Measurements from ENCODE around the gene RPL37.

DNA sequence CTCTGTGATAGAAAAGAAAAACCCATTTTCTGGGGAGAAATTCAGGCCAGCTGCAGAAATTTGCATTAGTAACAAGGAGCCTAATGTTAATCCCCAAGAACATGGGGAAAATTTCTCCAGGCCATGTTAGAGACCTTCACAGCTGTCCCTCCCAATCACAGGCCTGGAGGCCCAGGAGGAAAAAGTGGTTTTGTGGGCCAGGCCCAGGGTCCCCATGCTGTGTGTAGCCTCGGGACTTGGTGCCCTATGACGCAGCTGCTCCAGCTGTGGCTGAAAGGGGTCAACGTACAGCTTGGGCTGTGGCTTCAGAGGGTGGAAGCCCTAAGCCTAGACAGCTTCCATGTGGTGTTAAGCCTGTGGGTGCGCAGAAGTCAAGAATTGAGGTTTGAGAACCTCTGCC lies 47.3 kb upstream of the RPL37 start:
- TF ChIP-seq, protein P1, sequence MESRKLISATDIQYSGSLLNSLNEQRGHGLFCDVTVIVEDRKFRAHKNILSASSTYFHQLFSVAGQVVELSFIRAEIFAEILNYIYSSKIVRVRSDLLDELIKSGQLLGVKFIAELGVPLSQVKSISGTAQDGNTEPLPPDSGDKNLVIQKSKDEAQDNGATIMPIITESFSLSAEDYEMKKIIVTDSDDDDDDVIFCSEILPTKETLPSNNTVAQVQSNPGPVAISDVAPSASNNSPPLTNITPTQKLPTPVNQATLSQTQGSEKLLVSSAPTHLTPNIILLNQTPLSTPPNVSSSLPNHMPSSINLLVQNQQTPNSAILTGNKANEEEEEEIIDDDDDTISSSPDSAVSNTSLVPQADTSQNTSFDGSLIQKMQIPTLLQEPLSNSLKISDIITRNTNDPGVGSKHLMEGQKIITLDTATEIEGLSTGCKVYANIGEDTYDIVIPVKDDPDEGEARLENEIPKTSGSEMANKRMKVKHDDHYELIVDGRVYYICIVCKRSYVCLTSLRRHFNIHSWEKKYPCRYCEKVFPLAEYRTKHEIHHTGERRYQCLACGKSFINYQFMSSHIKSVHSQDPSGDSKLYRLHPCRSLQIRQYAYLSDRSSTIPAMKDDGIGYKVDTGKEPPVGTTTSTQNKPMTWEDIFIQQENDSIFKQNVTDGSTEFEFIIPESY (IDR thresholded peaks at IDR 0.05) = no peak
- TF ChIP-seq, protein P2, sequence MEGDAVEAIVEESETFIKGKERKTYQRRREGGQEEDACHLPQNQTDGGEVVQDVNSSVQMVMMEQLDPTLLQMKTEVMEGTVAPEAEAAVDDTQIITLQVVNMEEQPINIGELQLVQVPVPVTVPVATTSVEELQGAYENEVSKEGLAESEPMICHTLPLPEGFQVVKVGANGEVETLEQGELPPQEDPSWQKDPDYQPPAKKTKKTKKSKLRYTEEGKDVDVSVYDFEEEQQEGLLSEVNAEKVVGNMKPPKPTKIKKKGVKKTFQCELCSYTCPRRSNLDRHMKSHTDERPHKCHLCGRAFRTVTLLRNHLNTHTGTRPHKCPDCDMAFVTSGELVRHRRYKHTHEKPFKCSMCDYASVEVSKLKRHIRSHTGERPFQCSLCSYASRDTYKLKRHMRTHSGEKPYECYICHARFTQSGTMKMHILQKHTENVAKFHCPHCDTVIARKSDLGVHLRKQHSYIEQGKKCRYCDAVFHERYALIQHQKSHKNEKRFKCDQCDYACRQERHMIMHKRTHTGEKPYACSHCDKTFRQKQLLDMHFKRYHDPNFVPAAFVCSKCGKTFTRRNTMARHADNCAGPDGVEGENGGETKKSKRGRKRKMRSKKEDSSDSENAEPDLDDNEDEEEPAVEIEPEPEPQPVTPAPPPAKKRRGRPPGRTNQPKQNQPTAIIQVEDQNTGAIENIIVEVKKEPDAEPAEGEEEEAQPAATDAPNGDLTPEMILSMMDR (IDR thresholded peaks at IDR 0.05; ENCODE audit: low read depth, low read length, missing input control) = no peak
- no peak for TF ChIP-seq YY1 (IDR thresholded peaks at IDR 0.05)
- TF ChIP-seq GABPA (IDR thresholded peaks at IDR 0.05 in 1 of 2, conservative IDR thresholded peaks at IDR 0.05 in 1 of 2) = no peak
- no peak for TF ChIP-seq FOXA2 (IDR thresholded peaks at IDR 0.05)
- TF ChIP-seq JUND (IDR thresholded peaks at IDR 0.05) = no peak
- no peak for TF ChIP-seq TAF1 (conservative IDR thresholded peaks at IDR 0.05)
- TF ChIP-seq RAD21 (IDR thresholded peaks at IDR 0.05) = no peak
- TF ChIP-seq, protein P3, sequence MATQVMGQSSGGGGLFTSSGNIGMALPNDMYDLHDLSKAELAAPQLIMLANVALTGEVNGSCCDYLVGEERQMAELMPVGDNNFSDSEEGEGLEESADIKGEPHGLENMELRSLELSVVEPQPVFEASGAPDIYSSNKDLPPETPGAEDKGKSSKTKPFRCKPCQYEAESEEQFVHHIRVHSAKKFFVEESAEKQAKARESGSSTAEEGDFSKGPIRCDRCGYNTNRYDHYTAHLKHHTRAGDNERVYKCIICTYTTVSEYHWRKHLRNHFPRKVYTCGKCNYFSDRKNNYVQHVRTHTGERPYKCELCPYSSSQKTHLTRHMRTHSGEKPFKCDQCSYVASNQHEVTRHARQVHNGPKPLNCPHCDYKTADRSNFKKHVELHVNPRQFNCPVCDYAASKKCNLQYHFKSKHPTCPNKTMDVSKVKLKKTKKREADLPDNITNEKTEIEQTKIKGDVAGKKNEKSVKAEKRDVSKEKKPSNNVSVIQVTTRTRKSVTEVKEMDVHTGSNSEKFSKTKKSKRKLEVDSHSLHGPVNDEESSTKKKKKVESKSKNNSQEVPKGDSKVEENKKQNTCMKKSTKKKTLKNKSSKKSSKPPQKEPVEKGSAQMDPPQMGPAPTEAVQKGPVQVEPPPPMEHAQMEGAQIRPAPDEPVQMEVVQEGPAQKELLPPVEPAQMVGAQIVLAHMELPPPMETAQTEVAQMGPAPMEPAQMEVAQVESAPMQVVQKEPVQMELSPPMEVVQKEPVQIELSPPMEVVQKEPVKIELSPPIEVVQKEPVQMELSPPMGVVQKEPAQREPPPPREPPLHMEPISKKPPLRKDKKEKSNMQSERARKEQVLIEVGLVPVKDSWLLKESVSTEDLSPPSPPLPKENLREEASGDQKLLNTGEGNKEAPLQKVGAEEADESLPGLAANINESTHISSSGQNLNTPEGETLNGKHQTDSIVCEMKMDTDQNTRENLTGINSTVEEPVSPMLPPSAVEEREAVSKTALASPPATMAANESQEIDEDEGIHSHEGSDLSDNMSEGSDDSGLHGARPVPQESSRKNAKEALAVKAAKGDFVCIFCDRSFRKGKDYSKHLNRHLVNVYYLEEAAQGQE (IDR thresholded peaks at IDR 0.05) = no peak
- TF ChIP-seq, protein P4, sequence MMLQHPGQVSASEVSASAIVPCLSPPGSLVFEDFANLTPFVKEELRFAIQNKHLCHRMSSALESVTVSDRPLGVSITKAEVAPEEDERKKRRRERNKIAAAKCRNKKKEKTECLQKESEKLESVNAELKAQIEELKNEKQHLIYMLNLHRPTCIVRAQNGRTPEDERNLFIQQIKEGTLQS (IDR thresholded peaks at IDR 0.05) = no peak

Data from liver (tissue), 3 donors.